NCI-H1436 (cell line): ENCODE measurements around the gene UQCR11.
A peak's percentile ranks its signal among the peaks of the same experiment; 100 is the strongest.
"Not testable (repeated sequence)": the region's sequence is repeated elsewhere in the genome, so short reads cannot be mapped to it uniquely, and the experiment has no call there.

Source experiments
- DNase-seq: peaks from one replicate; lab custom pipeline; 2025; lab: John Stamatoyannopoulos, UW

The UQCR11 gene

DNA sequence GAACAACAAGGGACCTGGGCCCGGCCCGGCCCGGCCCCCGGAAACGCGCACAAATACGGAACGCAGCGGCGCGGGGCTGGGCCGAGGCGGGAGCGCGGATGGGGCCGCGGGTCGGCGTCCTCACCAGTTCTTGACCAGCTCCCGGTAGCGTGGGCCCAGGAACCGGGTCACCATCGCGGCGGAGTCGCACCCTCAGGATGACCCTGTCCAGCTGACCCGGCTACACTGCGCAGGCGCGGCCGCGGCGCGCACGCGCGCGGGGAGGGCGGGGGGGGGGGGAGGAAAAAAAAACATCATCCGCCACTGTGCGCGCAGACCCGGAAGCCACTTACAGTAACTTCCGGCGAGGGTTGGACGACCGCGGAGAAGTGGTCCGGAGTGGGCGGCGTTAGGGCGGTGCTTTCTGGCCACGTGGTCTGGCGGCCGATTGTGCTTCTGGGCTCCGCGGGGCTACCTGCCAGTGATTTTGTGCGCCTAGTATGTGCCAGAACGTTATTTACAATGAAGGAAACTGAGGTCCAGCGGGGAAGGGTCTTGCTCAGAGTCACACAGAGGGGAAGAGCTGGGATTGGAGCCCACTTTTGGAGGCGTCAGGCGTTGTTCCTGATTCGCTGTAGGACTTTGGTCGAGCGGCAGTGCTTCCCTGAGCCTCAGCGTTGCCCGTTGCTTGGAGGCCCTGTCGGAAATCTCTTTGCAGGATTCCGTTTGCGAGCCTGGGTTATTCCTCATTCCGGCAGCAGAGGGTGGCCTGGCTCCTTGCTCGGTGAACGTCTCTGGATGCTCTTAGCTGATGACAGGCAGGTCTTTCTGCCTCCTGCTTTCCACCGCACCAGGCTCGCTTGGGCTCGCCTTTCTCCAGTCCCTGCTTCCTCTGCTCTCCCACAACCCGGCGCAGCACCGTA, at the start of gene UQCR11:
TSS of gene UQCR11 (minus strand) at position 227 of the 902 bp plus-strand sequence. CDS start at position 174, 53 bp downstream.
- peak; percentile 92 for DNase-seq

DNA sequence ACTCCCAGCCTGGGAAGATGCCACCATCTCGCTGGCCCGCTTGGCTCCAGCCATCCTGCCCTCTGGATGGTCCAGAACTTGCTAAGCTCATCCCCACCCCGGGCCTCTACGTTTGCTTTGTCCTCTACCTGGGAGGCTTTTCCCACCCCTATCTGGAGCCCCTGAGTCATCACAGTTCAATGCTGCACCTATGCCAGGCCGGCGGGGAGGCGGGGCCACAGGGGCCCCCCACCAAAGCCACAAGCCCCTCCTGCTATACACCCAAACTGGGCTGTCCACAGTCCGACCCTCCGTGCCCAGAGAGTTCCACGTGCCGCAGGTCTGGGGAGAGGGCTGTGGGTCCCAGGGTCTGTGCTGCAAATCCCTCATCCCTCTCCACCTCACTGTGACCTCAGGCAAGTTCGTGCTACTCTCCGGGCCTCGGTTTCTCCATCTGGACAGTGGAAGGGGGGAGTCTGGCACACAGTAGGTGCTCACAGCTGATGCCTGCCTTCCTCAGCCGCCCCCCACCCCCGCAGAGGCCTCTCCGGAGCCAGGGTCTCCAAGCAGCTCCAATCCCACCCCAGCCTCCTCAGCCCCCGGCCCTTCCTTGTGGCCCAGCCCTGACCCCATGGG, 49.0 kb upstream of the UQCR11 start:
- DNase-seq: no peak

DNA sequence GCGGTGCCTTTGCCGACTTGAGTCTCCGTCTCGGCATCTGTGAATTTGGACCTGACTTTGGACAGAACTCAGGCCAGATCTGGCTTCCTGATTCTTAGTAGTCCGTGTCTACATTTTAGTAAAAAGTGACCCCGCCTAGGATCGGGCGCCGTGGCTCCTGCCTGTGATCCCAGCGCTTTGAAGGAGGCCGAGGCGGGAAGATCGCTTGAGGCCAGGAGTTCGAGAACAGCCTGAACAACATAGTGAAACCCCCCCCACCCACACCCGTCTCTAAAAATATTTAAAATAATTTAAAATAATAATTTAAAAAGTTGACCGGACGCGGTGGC, 48.0 kb upstream of the UQCR11 start:
- no peak for DNase-seq

DNA sequence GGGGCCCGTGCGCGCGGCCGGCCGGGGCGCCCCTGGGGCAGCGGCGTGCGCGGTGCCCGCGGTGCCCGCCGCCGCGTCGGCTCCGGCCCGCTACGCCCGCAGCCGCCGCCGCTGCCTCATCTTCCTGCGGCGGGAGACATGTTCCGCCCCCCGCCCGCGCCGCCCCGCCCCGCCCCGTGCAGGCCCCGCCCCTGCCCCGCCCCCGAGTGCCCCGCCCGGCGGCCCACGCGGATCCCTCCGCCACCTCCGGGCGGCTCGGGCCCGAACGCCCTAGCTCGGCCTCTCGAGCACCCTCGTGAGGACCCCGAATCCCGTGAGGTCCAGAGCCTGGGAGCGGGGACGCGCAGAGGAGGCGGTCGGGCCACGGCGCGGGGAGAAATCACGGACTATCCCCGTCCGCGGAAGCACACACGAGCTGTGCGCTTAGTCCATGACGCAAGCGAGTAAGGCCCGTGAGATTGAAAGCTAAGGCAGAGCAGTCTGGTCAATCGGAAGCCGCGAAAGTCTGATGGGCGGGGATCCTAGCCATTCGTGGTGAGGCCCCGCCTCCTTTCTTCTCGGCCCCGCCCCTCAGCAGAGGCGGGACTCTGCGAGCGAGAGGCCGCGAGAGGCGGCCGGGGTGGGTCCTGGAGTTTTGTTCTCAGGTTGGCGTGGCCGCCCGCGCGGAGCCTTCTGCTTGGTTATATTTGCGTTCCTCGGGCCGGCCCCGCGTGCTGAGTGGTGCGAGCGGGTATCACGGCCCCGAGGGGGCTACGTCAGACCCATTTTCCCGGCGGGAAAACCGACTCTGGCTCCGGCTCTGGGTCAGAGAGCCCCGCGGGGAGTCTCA, 47.4 kb upstream of the UQCR11 start, which contains the start of gene TCF3:
TSS of gene TCF3 (minus strand) at position 145 of the 829 bp plus-strand sequence. CDS start 2,367 bp downstream, outside the sequence.
- peak; percentile 97 for DNase-seq

DNA sequence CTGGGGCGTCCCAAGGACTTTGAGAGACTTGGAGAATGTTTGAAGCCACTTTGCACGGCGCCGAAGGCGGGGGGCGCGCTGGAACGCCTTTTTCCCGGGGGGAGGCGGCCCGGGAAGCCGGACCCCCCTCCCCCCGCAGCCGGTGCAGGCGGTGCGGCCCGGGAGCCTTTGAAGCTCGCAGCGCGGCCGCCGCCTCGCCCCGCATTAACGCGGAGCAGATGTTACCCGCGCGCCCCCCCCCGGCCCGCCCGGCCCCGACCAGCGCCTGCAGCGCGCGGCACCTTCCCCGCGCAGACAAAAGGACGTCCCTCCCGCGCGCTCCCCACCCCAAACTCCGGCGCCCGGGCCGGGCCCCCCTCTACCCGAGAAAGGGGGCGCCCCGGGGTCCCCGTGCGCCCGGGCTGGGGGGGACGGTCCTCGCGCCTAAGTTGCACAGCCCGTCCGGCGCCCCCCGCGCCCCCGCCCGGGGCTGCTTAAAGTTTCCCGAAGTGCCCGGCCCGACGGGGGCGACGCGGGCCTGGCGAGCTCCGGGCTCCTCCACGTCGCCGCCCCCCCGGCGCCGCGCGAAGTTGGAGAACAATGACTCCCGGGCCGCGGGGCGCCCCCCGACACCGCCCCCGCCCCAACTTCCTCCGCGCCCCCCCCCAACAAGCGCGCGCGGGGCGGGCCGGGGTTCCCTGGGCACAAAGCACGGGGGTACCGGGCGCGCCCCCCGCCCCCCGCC, 46.5 kb upstream of the UQCR11 start:
- no peak for DNase-seq

DNA sequence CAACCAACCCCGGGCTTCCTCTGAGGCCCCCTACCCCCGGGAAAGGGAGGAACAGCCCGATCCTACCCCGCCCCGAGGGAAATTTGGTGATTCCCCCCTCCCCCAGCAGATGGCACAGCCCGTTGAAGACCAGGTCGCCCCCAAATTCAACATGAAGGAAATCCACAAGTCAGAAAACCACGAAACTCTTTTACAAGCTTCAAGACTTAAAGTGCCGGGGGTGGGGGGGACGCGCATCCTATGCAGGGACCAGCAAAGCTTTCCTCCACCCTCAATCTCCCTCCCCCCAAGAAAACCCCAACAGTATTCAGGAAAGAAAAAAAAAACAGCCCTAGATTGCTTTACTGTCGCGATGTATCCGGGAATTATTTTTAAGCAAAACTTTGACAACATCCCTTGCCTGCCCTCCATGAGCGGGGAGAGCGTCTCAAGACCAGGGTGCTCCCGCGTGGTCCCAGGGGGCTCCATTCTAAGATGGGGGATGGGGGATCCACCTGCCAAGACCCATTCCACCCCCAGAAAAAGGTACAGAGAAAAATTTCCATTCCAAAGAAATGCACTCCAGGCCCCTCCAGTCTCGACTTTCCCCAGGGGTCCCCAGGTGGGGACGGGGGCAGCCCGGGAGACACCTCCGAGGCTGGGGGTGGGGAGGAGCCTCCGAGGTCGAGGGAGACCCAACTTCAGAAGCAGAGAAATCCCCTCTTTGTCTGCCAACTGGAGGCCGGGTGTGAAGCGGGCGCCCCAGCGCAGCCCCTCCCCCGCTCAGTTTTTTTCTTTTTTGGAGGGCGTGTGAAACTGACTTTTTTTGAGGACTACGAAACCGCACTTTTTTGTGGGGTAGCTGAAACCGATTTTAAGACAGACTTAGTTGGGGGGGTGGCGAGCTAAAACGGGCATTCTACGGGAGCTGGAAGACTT, 45.6 kb upstream of the UQCR11 start:
- no peak for DNase-seq

DNA sequence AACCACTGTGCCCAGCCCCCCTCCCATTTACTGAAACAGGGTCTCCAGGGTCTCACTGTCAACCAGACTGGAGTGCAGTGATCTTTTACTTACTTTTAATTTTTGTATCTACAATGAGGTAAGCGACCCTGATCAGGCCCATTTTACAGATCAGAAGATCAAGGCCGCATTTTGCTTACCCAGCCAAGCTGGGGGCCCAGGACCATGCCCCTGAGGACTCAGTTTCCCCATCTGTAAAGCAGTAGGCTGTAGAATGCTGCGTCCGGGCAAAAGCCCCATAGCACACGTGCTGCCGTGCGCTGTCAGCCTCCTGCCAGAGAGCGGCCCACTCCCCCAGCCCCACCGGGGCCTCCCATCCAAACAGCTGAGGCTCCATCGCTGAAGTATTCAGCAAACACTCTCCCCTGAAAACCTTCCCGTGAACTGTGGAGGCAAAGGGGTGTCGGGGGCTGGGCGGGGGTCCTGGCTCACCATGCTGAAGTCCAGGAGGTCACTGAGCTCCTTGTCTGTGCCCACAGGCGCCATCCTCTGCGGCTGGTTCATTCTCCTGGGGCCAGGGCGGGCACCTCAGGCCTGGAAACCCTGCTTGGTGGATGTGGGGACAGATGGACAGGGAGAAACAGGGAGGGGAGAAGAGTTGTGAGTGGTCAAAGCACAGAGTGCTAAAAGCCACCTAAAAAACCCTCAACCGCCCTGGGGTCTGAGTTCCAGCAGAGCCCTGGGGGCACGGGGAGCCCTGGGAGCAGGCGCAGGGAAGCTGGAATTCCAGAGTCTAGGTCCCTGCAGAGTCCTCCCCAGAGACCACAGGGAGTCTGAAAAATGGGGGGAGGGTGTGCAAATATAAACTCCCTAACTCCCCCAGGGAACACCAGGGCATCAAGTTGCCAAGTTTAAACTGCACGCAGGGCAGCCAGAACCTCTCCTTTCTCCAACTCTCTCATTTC, 44.7 kb upstream of the UQCR11 start:
- DNase-seq: no peak

DNA sequence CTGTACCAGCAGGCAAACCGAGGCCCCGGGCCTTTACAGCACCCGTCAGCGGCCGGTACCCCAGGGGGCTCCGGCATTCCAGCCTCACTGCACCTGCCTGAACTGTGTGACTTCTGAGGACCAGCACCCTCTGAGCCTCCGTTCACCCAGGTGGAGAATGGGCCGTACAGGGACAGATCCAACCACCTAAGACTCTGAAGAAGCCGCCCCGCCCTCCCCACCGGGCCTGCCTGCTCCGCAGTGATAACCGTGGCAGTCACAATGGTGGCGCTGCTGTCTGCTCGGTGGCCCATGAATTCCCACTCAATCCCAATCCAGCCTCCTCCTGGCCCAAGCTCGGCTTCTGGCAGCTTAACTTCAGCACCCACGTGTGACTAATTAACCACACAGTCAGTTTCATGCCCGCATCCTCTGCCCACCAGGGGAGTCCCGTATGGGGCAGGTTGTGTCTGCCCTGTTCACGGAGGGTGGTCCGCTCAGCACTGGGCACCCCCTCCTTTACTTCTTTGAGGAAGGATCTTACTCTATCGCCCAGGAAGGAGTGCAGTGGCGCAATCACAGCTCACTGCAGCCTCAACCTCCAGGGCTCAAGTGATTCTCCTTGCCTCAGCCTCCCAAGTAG, 43.8 kb upstream of the UQCR11 start:
- no peak for DNase-seq

DNA sequence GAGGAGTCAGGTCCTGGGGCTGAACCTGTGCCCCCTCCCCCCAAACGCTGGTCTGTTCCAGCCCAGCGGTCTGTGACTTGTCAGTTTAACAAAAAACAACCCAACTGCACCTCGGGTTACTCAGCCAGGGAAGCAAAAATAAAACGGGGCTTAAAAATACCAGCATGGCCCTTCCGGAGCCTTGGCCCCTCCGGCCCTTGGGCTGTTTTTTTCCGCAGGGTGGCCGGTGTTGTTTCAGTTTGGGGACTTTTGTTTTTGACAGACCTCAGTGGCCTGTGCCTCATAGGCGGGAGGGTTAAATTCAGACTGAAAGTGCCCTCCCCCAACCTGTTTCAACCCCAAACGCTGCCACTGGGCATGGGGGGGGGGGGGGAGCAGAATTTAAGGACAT, 43.2 kb upstream of the UQCR11 start:
- no peak for DNase-seq

DNA sequence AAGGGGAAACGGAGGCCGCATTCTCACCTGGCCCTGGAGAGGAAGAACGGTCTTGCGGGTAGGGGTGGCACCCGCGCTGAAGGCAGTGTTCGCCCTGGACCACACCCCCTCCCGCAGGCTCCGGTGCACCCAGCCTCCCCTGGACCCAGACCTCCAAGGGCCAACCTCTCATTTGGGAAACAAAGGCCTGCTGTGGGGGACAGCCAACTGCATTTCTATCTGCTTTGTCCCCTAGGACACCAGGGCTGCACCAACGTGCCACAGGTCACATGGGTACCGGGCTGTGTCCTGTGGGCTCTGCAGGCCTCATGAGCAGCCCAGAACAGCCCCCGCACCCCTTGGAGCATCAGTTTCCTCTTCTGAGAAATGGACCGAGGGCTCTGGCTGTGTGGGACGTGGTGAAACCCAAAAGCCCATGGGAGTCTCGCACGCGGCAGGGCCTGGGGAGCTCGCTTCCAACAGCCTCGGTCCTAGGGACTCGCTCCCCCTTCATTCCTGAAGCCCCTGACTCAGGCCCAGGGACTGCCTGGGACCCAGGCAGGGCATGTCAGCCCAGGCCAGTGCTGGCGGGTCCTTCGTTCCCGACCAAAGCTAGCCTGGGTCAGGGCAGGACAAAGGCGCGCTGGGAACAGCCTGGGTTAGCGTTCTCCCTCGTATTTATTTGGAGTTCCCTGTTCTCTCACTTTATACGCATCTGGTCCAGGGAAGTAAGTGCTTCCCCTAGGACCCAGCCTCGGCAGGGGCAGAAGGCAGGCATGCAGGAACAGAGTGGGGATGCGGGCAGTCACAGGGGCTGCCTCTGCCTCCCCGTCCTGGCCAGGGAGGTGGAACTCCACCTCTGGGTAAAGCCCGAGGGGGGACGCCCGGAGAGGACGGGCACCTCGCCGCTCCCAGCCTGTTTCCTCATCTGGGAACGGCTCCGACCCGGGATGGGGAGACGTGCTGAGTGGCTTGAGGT, 42.5 kb upstream of the UQCR11 start:
- no peak for DNase-seq

DNA sequence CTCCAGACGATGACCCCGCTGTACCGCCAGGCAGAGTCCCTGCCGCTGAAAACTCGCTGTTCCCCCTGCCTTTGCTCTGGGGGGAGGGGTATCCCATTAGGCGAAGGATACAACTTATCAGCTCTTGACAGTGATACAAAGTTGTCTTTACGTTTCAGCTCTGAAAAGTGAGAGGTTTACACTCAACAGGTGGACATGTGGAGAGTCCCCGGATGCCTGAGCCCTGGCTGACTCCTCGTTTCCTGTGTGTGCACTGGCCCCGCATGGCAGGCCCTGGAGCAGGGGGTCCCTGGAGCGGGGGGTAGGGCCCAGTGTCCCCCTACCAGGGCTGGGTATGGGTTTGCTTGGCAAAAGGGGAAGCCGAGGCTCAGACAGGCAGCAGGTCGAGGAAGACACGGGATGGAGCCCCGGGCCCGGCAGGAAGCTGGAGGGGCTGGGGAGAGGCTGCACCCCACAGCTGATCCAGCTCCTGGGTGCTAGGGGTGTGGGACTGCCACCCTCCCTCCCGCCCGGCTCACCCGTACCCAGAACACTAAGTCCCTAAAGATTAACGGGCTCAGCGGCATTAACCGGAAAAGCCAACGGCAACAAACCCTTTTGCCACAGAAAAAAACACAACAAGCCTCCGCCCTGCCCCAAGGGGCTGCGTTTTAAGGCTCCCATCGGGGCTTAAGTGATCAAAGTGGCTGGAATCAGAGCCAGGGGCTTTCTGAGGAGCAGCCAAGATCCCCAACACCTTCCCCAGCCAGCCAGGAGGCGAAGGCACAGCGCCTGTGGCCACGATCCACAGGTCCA, 41.6 kb upstream of the UQCR11 start:
- DNase-seq: no peak

DNA sequence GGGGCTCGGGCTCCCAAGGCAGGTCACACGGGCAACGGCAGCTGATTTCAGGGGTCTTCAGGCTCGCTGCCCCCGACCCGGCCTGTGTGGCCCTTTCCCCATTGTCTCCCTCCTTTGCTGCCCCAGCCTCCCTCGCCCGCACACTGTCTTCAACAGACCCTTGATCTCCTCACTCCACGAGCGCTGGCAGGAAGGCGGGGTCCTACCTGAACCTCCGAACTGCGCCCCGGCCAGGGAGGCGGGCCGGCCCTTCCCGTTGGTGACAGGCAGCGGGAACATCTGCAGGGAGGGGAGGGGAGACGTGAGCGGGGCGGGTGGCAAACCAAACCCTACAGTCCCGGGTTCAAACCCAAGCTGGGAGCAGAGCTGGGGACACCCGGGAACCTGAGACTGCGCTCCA, 40.9 kb upstream of the UQCR11 start:
- DNase-seq: no peak

DNA sequence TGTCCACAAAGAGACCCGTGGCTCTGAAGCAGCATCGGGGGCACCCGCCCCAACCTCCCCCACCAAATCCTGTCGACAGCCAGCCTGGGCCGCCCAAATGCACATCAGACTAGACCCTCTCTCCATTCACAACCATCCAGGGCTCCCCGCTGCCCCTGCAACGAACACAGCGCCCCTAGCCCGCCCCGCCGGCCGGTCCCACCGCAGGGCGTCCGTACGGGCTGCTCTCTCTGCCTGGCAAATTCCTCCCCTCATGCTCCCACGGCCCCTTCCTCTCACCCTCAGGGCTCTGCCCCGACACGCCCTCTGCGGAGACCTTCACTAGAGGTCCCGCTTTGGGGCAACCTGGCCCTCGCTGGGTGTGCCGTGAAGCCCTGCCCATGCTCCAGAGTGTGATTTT, 40.0 kb upstream of the UQCR11 start:
- no peak for DNase-seq

DNA sequence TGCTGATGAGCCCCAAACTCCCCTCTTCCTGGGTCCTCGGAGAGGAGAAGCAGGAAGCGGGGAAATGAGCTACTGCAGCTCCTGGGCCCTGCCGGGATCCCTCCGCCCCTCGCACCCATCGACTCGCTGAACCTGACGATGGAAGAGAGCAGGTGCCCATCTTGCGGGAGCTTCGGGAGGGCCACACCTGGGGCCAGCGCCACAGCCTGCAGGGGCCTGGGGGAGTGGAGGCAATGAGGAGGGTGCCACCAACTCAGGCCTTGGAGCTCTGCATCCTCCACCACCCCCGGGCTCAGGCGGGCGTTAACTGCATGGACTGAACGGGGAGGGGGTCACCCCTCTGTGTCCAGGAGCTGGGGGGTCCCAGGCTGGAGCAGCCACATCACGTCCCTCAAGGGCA, 38.8 kb upstream of the UQCR11 start:
- no peak for DNase-seq

DNA sequence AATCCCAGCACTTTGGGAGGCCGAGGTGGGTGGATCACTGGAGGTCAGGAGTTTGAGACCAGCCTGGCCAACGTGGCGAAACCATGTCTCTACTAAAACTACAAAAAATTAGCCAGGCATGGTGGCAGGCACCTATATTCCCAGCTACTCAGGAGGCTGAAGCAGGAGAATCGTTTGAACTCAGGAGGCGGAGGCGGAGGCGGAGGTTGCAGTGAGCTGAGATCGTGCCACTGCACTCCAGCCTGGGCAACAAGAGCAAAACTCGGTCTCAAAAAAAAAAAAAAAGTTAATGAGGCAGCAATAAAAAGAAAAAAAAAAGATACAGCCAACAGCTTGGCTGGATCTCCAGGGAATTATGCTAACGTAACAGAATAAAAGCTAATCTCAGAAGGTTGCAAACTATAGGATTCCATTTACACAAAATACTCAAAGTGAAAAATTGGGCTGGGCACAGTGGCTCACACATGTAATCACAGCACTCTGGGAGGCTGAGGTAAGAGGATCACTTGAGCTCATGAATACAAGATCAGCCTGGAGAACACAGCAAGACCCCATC, 35.7 kb upstream of the UQCR11 start:
- not testable (repeated sequence) for DNase-seq

DNA sequence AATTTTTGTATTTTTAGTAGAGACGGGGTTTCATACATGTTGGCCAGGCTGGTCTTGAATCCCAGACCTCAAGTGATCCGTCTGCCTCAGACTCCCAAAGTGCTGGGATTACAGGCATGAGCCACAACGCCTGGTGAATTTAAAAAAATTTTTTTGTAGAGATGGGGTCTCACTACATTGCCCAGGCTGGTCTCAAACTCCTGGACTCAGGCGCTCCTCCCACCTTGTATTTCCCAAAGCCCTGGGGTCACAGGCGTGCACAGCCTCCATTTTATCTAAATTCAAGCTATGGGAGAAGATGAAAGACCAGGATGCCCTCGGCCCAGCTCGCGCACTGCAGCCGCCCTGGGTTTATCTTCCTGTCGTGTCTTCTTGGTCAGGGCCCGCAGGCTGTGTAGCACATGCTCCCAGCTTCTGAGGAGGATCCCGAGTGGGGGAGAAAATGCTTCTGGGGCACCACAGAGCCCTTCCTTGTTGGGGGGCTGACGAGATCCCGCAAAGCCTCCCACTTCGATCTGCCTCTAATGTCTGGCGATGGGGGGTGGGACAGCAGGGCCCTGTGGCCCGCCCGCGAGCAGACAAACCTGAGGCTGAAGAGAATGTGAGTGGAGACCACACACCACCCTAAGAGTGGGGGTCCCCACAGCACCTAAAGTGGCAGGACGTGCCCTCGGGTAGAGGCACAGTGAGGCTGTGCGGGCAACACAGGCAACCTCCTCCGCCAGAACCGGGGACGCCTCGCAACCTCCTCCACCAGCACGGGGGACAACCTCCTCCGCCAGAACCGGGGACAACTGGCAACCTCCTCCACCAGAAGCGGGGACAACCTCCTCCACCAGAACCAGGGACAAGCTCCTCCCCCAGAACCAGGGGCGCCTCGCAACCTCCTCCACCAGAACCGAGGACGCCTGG, 31.3 kb upstream of the UQCR11 start:
- no peak for DNase-seq
